ENCODE results near the gene GXYLT2. TPM values are rescaled to one million over a fixed set of nuclear protein-coding genes. Genes with fewer than 3 reads are reported as not detected.

Gene GXYLT2
- total RNA-seq, 2 experiments from 2014 or later: 0.08 TPM; not detected in 1

- no peaks in the 10 kb centered on the region for H3K9me3 Mint-ChIP-seq
- H3K9me3 ChIP-seq (ENCODE audit: control insufficient read depth in 1 of 2, insufficient read depth in 1 of 2, low read length in 2 of 2): peaks cover 0 to 3% of the 10 kb centered on the region in 2 experiments
- DNase-seq (no peak), ATAC-seq (ENCODE audit: poor library complexity) (no peak)
- intact Hi-C loops (cut with DNase I, micrococcal nuclease): no loop called here
- no peaks in the 10 kb centered on the region for H3K27me3 ChIP-seq (ENCODE audit: control insufficient read depth in 1 of 2, insufficient read depth in 2 of 2, low read length in 2 of 2)
- H3K27ac ChIP-seq (ENCODE audit: low read depth in 1 of 2, low read length in 2 of 2): no peak overlapping the region
- POLR2A ChIA-PET: no interaction called here
- no peaks in the 10 kb centered on the region for H3K4me1 Mint-ChIP-seq (ENCODE audit: low read depth)
- H3K27me3 Mint-ChIP-seq: no peaks in the 10 kb centered on the region
- no peak overlapping the region for H3K27ac Mint-ChIP-seq
- H3K4me1 ChIP-seq (ENCODE audit: insufficient read depth, low read length): no peaks in the 10 kb centered on the region
- H3K36me3 ChIP-seq (ENCODE audit: insufficient read depth, low read length): no peaks in the 10 kb centered on the region
- TF ChIP-seq CTCF (IDR thresholded peaks at IDR 0.05): no peak
- no peak overlapping the region for H3K4me3 ChIP-seq (ENCODE audit: low read length)
- no peak overlapping the region for H3K4me3 Mint-ChIP-seq
- CTCF ChIA-PET: interaction anchor here (0.6 kb wide), 1 partner anchor 10 kb away, joined by 3 read pairs; no protein-coding TSS in a partner anchor
- H3K36me3 Mint-ChIP-seq (ENCODE audit: low read depth): no peaks in the 10 kb centered on the region
These were observed 42.9 kb downstream of the GXYLT2 start for GRCh38 chr3:72930754-72931153.

GRCh38 chr3:72932416-72932815, 44.6 kb downstream of the GXYLT2 start:
- Histone ChIP-seq H3K27ac (ENCODE audit: low read depth in 1 of 2, low read length in 2 of 2) (no peak overlapping the region), H3K36me3 (ENCODE audit: insufficient read depth, low read length) (no peaks in the 10 kb centered on the region), H3K4me1 (ENCODE audit: insufficient read depth, low read length) (no peaks in the 10 kb centered on the region), H3K4me3 (ENCODE audit: low read length) (no peak overlapping the region), H3K9me3 (ENCODE audit: control insufficient read depth in 1 of 2, insufficient read depth in 1 of 2, low read length in 2 of 2) (peaks cover 0 to 3% of the 10 kb centered on the region in 2 experiments), H3K27me3 (ENCODE audit: control insufficient read depth in 1 of 2, insufficient read depth in 2 of 2, low read length in 2 of 2) (no peaks in the 10 kb centered on the region)
- ATAC-seq (ENCODE audit: poor library complexity) (no peak), DNase-seq (no peak)
- H3K4me1 Mint-ChIP-seq (ENCODE audit: low read depth): no peaks in the 10 kb centered on the region
- no peak overlapping the region for H3K27ac Mint-ChIP-seq
- POLR2A ChIA-PET: no interaction called here
- CTCF ChIA-PET: no interaction called here
- no peak for TF ChIP-seq CTCF (IDR thresholded peaks at IDR 0.05)
- no peaks in the 10 kb centered on the region for H3K36me3 Mint-ChIP-seq (ENCODE audit: low read depth)
- H3K4me3 Mint-ChIP-seq: no peak overlapping the region
- H3K27me3 Mint-ChIP-seq: no peaks in the 10 kb centered on the region
- no peaks in the 10 kb centered on the region for H3K9me3 Mint-ChIP-seq
- intact Hi-C loops (cut with DNase I, micrococcal nuclease): no loop called here

GRCh38 chr3:72938471-72939265, 50.8 kb downstream of the GXYLT2 start:
- H3K4me1 Mint-ChIP-seq (ENCODE audit: low read depth): no peaks in the 10 kb centered on the region
- CTCF ChIA-PET: interaction anchor here (5.3 kb wide), 1 partner anchor 118 kb away, joined by 34 read pairs; no protein-coding TSS in a partner anchor
- H3K4me3 Mint-ChIP-seq: no peak overlapping the region
- Histone ChIP-seq H3K27me3 (ENCODE audit: control insufficient read depth in 1 of 2, insufficient read depth in 2 of 2, low read length in 2 of 2) (no peaks in the 10 kb centered on the region), H3K4me1 (ENCODE audit: insufficient read depth, low read length) (no peaks in the 10 kb centered on the region), H3K27ac (ENCODE audit: low read depth in 1 of 2, low read length in 2 of 2) (no peak overlapping the region), H3K9me3 (ENCODE audit: control insufficient read depth in 1 of 2, insufficient read depth in 1 of 2, low read length in 2 of 2) (no peaks in the 10 kb centered on the region), H3K36me3 (ENCODE audit: insufficient read depth, low read length) (no peaks in the 10 kb centered on the region), H3K4me3 (ENCODE audit: low read length) (no peak overlapping the region)
- H3K36me3 Mint-ChIP-seq (ENCODE audit: low read depth): no peaks in the 10 kb centered on the region
- no peak overlapping the region for H3K27ac Mint-ChIP-seq
- no peaks in the 10 kb centered on the region for H3K9me3 Mint-ChIP-seq
- no peaks in the 10 kb centered on the region for H3K27me3 Mint-ChIP-seq
- peak; percentile 100 for ATAC-seq (ENCODE audit: poor library complexity)
- intact Hi-C loops (cut with DNase I, micrococcal nuclease): loop anchor here (1.0 kb wide), 4 partner anchors 59 to 148 kb away; partner anchors contain the start of gene SHQ1 (in 1 of the 2)
- DNase-seq: peak in 5 of 14 experiments; percentile 25 to 75 (median 65)
- POLR2A ChIA-PET: interaction anchor here (1.0 kb wide), 1 partner anchor 116 kb away, joined by 4 read pairs; no protein-coding TSS in a partner anchor
- TF ChIP-seq CTCF (IDR thresholded peaks at IDR 0.05): peak; percentile 77
